Astrocyte (in vitro differentiated cells and primary cell): ENCODE measurements around the gene SYNGR2. TPM values are rescaled to one million over a fixed set of nuclear protein-coding genes. Genes with fewer than 3 reads are reported as not detected.

Experiments
- DNase-seq: peaks from one replicate; pipeline ENCODE4 v3.0.0-alpha.2; 2010; ENCODE audit warnings: low read depth
- FAIRE-seq: peaks from 2 replicates; lab custom pipeline; 2011; peaks lifted over from hg19 to GRCh38; lab: Jason Lieb, UNC
- H2AFZ ChIP-seq: 2 replicates; pipeline ENCODE4 v1.6.0; 2012; ENCODE audit warnings: low read depth, low read length, inconsistent platforms
- H3K27ac ChIP-seq: 2 replicates; pipeline ENCODE4 v1.5.1; 2011; ENCODE audit warnings: low read depth, low read length, inconsistent platforms
- H3K27me3 ChIP-seq: 2 replicates; pipeline ENCODE4 v1.6.0; 2011; ENCODE audit warnings: low read length, inconsistent platforms; ENCODE audit not compliant: insufficient read depth
- H3K36me3 ChIP-seq: 2 replicates; pipeline ENCODE4 v1.5.1; 2011; ENCODE audit warnings: low read length, inconsistent platforms; ENCODE audit not compliant: insufficient read depth
- H3K4me1 ChIP-seq: 2 replicates; pipeline ENCODE4 v1.5.1; 2011; ENCODE audit warnings: low read length, inconsistent platforms; ENCODE audit not compliant: insufficient read depth
- H3K4me2 ChIP-seq: 2 replicates; pipeline ENCODE4 v1.6.0; 2012; ENCODE audit warnings: low read length, inconsistent platforms
- H3K4me3 ChIP-seq: 2 replicates; pipeline ENCODE4 v1.5.1; 2011; ENCODE audit warnings: low read depth, mild to moderate bottlenecking, low read length, inconsistent platforms; ENCODE audit not compliant: insufficient read depth
- H3K79me2 ChIP-seq: 2 replicates; pipeline ENCODE4 v1.6.0; 2012; ENCODE audit warnings: mild to moderate bottlenecking, low read length, inconsistent platforms; ENCODE audit not compliant: insufficient read depth
- H3K9ac ChIP-seq: 2 replicates; pipeline ENCODE4 v1.6.0; 2012; ENCODE audit warnings: mild to moderate bottlenecking, low read length, inconsistent platforms
- H3K9me3 ChIP-seq: 2 replicates; pipeline ENCODE4 v1.5.1; 2012; ENCODE audit warnings: low read depth, mild to moderate bottlenecking, low read length, inconsistent platforms; ENCODE audit not compliant: insufficient read depth
- H4K20me1 ChIP-seq: 2 replicates; pipeline ENCODE4 v1.6.0; 2012; ENCODE audit warnings: low read length, inconsistent platforms; ENCODE audit not compliant: insufficient read depth
- H3K27ac Mint-ChIP-seq: one replicate; pipeline ENCODE4 v1.8.0; 2021; ENCODE audit warnings: mild to moderate bottlenecking, mixed read lengths; ENCODE audit not compliant: unreplicated experiment
- H3K27me3 Mint-ChIP-seq: one replicate; pipeline ENCODE4 v1.8.0; 2021; ENCODE audit warnings: low read depth, mixed read lengths; ENCODE audit not compliant: unreplicated experiment
- H3K36me3 Mint-ChIP-seq: one replicate; pipeline ENCODE4 v1.8.0; 2021; ENCODE audit warnings: low read depth, mixed read lengths; ENCODE audit not compliant: unreplicated experiment
- H3K4me1 Mint-ChIP-seq: one replicate; pipeline ENCODE4 v1.8.0; 2021; ENCODE audit warnings: low read depth, mixed read lengths; ENCODE audit not compliant: unreplicated experiment
- H3K4me3 Mint-ChIP-seq: one replicate; pipeline ENCODE4 v1.8.0; 2021; ENCODE audit warnings: mild to moderate bottlenecking, moderate library complexity, mixed read lengths; ENCODE audit not compliant: unreplicated experiment
- H3K9me3 Mint-ChIP-seq: one replicate; pipeline ENCODE4 v1.8.0; 2021; ENCODE audit warnings: mild to moderate bottlenecking, mixed read lengths; ENCODE audit not compliant: unreplicated experiment
- EZH2 ChIP-seq: IDR thresholded peaks from 2 replicates; pipeline ENCODE4 v1.6.1; 2012; ENCODE audit warnings: mild to moderate bottlenecking, low read length, inconsistent platforms; ENCODE audit not compliant: insufficient read depth
- total RNA-seq: library from RNA; stranded (reverse); gene quantifications from 2 replicates; pipeline ENCODE4 v1.2.1, GENCODE V29; 2021
- TF ChIP-seq, protein P1 (sequence below): IDR thresholded peaks from 2 replicates; pipeline ENCODE4 v1.5.1; 2011; ENCODE audit warnings: low read depth, mild to moderate bottlenecking, inconsistent platforms, low read length, moderate library complexity; ENCODE audit not compliant: insufficient read depth

The SYNGR2 gene
- total RNA-seq, 1 donor from 2014 or later = 82.2 TPM

GRCh38 chr17:78204387-78205123 lies 36.2 kb downstream of the SYNGR2 start:
- Histone ChIP-seq H3K9me3 (no peaks in the 10 kb centered on the region), H4K20me1 (no peaks in the 10 kb centered on the region), H3K4me1 (no peaks in the 10 kb centered on the region), H2AFZ (no peak overlapping the region), H3K79me2 (no peaks in the 10 kb centered on the region), H3K27me3 (no peaks in the 10 kb centered on the region), H3K4me2 (no peak overlapping the region), H3K4me3 (no peak overlapping the region), H3K36me3 (no peaks in the 10 kb centered on the region), H3K9ac (no peak overlapping the region), H3K27ac (no peak overlapping the region)
- no peaks in the 10 kb centered on the region for H3K27me3 Mint-ChIP-seq
- no peaks in the 10 kb centered on the region for H3K4me1 Mint-ChIP-seq
- peaks cover 2% of the 10 kb centered on the region for H3K9me3 Mint-ChIP-seq
- no peak overlapping the region for H3K27ac Mint-ChIP-seq
- TF ChIP-seq EZH2 = no peak
- peaks cover 10% of the 10 kb centered on the region for H3K36me3 Mint-ChIP-seq
- no peak for DNase-seq
- no peak for FAIRE-seq
- H3K4me3 Mint-ChIP-seq = no peak overlapping the region

DNA sequence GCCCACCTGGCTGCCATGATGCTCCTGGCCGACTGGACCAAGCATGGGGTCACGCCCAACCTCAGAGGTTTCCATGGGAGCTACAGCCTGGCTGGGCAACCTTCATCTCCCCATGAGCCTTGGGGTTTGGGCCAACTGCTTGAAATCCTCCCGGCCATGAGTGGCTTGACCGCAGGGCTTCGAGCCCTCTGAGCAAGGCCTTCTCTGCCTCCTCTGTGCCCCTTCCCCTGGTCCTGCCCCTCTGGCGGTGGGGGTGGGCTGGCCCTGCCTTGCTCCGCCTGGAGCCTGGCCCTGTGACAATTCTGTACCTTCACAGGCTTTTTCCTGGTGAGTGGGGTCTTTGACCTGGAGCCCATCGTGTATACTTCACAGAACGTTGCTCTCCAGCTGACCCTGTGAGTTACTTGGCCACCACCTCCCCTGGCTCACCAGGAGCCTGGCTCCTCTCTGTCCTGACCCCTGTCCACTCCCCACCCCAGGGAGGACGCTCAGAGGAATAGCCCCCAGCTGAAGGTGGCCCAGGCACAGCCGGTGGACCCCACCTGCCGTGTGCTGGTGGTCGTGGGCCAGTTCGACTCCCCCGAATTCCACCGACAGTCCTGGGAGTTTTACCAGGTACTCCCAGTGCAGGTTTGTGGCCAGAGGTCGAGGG lies 36.9 kb downstream of the SYNGR2 start:
- no peak overlapping the region for H3K4me2 ChIP-seq

GRCh38 chr17:78206298-78206697 lies 37.9 kb downstream of the SYNGR2 start:
- H3K27ac Mint-ChIP-seq = no peak overlapping the region
- H3K4me3 ChIP-seq = no peak overlapping the region
- no peak overlapping the region for H3K4me3 Mint-ChIP-seq
- FAIRE-seq = no peak
- peaks cover 10% of the 10 kb centered on the region for H3K36me3 Mint-ChIP-seq
- H3K9ac ChIP-seq = no peak overlapping the region
- no peaks in the 10 kb centered on the region for H3K79me2 ChIP-seq
- no peaks in the 10 kb centered on the region for H4K20me1 ChIP-seq
- H3K4me2 ChIP-seq = no peak overlapping the region
- no peaks in the 10 kb centered on the region for H3K27me3 ChIP-seq
- H3K4me1 Mint-ChIP-seq = peaks cover 3% of the 10 kb centered on the region
- H3K9me3 ChIP-seq = no peaks in the 10 kb centered on the region
- peaks cover 2% of the 10 kb centered on the region for H3K9me3 Mint-ChIP-seq
- H3K27ac ChIP-seq = no peak overlapping the region
- no peaks in the 10 kb centered on the region for H3K4me1 ChIP-seq
- TF ChIP-seq, protein P1, sequence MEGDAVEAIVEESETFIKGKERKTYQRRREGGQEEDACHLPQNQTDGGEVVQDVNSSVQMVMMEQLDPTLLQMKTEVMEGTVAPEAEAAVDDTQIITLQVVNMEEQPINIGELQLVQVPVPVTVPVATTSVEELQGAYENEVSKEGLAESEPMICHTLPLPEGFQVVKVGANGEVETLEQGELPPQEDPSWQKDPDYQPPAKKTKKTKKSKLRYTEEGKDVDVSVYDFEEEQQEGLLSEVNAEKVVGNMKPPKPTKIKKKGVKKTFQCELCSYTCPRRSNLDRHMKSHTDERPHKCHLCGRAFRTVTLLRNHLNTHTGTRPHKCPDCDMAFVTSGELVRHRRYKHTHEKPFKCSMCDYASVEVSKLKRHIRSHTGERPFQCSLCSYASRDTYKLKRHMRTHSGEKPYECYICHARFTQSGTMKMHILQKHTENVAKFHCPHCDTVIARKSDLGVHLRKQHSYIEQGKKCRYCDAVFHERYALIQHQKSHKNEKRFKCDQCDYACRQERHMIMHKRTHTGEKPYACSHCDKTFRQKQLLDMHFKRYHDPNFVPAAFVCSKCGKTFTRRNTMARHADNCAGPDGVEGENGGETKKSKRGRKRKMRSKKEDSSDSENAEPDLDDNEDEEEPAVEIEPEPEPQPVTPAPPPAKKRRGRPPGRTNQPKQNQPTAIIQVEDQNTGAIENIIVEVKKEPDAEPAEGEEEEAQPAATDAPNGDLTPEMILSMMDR = no peak
- TF ChIP-seq EZH2 = no peak
- no peaks in the 10 kb centered on the region for H3K27me3 Mint-ChIP-seq
- H2AFZ ChIP-seq = no peak overlapping the region
- DNase-seq = no peak
- no peaks in the 10 kb centered on the region for H3K36me3 ChIP-seq

More for the DNA sequence above, 36.9 kb downstream of the SYNGR2 start:
- H3K27ac ChIP-seq = no peak overlapping the region
- no peaks in the 10 kb centered on the region for H3K4me1 ChIP-seq
- H3K9me3 ChIP-seq = no peaks in the 10 kb centered on the region
- Mint-ChIP-seq H3K9me3 (peaks cover 2% of the 10 kb centered on the region), H3K27me3 (no peaks in the 10 kb centered on the region), H3K27ac (no peak overlapping the region), H3K36me3 (peaks cover 10% of the 10 kb centered on the region), H3K4me3 (no peak overlapping the region), H3K4me1 (no peaks in the 10 kb centered on the region)
- H3K27me3 ChIP-seq = no peaks in the 10 kb centered on the region
- H3K9ac ChIP-seq = no peak overlapping the region
- DNase-seq (no peak), FAIRE-seq (no peak)
- no peaks in the 10 kb centered on the region for H3K36me3 ChIP-seq
- no peaks in the 10 kb centered on the region for H4K20me1 ChIP-seq
- no peak for TF ChIP-seq EZH2
- TF ChIP-seq, protein P1 = no peak
- H2AFZ ChIP-seq = no peak overlapping the region
- H3K79me2 ChIP-seq = no peaks in the 10 kb centered on the region
- H3K4me3 ChIP-seq = no peak overlapping the region
